Spleen (tissue), 7 donors: ENCODE data around the gene TRPC4AP.

ENCODE experiments used
- CTCF ChIP-seq, 11 experiments: fragments of 200-600 bp in 7 of 11; fragments of 450-650 bp in 4 of 11; sonication (generic) in 4 of 11; IDR thresholded peaks in 8 of 11; conservative IDR thresholded peaks in 3 of 11; 1 replicate in 7 of 11; 2 replicates in 4 of 11; pipeline versions ENCODE4 v1.4.0 to v1.8.0; 2016 to 2021; ENCODE audit warnings: antibody characterized with exemption in 11 of 11, inconsistent platforms in 4 of 11, mild to moderate bottlenecking in 1 of 11
- POLR2A ChIP-seq, 3 donors: fragments of 450-650 bp; IDR thresholded peaks; one replicate each; pipeline ENCODE4 v1.5.1; 2017; ENCODE audit warnings: antibody characterized with exemption in 3 of 3, mild to moderate bottlenecking in 1 of 3
- POLR2AphosphoS5 ChIP-seq, 3 donors: sonication (generic); formaldehyde crosslinking; IDR thresholded peaks; one replicate each; pipeline ENCODE4 v1.5.1; 2017; ENCODE audit warnings: antibody characterized with exemption in 3 of 3
- donor health status: DM: no; HTN: no; CAD: no; lungs with moderate emphysema.
- donor health status: DM: no; HTN: no; CAD: no.
- donor health status: DM: no; HTN: no; CAD: no.

DNA sequence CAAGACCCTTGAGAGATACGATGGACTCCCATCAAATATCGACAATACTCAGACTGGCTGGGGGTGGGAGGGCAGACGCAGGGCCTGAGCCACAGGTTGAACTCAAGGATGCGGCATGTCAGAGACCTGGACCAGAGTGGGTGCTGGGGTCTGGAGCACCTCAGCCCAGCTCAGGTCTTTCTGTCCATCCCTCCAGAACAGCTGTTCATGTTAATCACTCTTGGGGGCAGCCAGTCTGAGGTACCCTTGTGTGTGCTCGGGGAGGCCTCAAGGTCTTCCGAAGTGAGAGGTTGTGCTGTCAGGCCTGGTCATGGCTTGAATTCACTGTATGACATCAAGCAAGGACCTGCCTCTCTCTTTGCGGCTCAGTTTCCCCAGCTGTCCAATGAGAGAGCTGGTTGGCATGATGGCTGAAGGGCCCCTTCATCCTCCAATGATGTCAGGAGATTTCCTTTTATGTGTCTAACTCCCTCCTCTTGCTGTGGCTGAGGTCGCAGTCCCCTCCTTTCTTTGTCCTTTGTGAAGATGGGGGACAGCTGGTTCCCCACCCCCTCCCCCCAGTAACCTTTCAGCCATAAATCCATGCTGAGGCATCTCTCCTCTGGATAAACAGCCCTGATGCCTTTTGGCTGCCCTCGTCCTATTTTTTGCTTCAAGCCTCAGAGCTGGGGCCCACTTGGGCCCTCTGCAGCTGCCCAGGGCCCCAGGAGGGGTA lies 121.6 kb downstream of the TRPC4AP start:
- no peak for TF ChIP-seq CTCF (IDR thresholded peaks at IDR 0.05 in 8 of 11, conservative IDR thresholded peaks at IDR 0.05 in 3 of 11)
- TF ChIP-seq POLR2A (IDR thresholded peaks at IDR 0.05): no peak
- TF ChIP-seq POLR2AphosphoS5 (IDR thresholded peaks at IDR 0.05): no peak
